GM23248 (cell line): Measurements from ENCODE around the gene PSMD6.

ENCODE experiments used
- EZH2 ChIP-seq: fragments of 200-600 bp; sonication (generic); IDR thresholded peaks from 2 replicates; pipeline ENCODE4 v1.6.1; 2018; ENCODE audit warnings: antibody characterized with exemption, mild to moderate bottlenecking; ENCODE audit not compliant: insufficient read depth, poor library complexity, severe bottlenecking
- EZH2phosphoT487 ChIP-seq: fragments of 200-600 bp; sonication (generic); IDR thresholded peaks from 2 replicates; pipeline ENCODE4 v1.6.1; 2018; ENCODE audit warnings: antibody characterized with exemption, moderate library complexity, mild to moderate bottlenecking, low read depth; ENCODE audit not compliant: insufficient read depth

- no peak for TF ChIP-seq EZH2
- no peak for TF ChIP-seq EZH2phosphoT487
Observed at GRCh38 chr3:64058566-64058965, 35.3 kb upstream of the PSMD6 start.
